G401.6 (cell line): ENCODE data around the gene ITPKB.
"Not testable (repeated sequence)": the region's sequence is repeated elsewhere in the genome, so short reads cannot be mapped to it uniquely, and the experiment has no call there.

Experiments used
- FAIRE-seq: peaks from 2 replicates; lab custom pipeline; 2012; peaks lifted over from hg19 to GRCh38; lab: Jason Lieb, UNC

The ITPKB gene

GRCh38 chr1:226651041-226651731 is 87.9 kb downstream of the ITPKB start:
- FAIRE-seq, result no peak

GRCh38 chr1:226650236-226650841 is 88.7 kb downstream of the ITPKB start:
- no peak for FAIRE-seq

- peak; percentile 44 for FAIRE-seq
Measured at GRCh38 chr1:226649780-226650179, 89.3 kb downstream of the ITPKB start.

GRCh38 chr1:226649244-226649643 is 89.8 kb downstream of the ITPKB start:
- FAIRE-seq, result no peak

GRCh38 chr1:226648421-226648820 is 90.7 kb downstream of the ITPKB start:
- no peak for FAIRE-seq

- no peak for FAIRE-seq
Measured at GRCh38 chr1:226647719-226648118, 91.4 kb downstream of the ITPKB start.

GRCh38 chr1:226646870-226647449 is 92.1 kb downstream of the ITPKB start:
- no peak for FAIRE-seq

- FAIRE-seq, result no peak
Measured at GRCh38 chr1:226646026-226646869, 92.8 kb downstream of the ITPKB start.

GRCh38 chr1:226645279-226645976 is 93.7 kb downstream of the ITPKB start:
- no peak for FAIRE-seq

- FAIRE-seq, result no peak
Measured at GRCh38 chr1:226644541-226645176, 94.4 kb downstream of the ITPKB start.

GRCh38 chr1:226643611-226644540 is 95.2 kb downstream of the ITPKB start:
- FAIRE-seq, result no peak

- FAIRE-seq, result no peak
Measured at GRCh38 chr1:226643177-226643576, 95.9 kb downstream of the ITPKB start.

GRCh38 chr1:226642421-226642820 is 96.7 kb downstream of the ITPKB start:
- FAIRE-seq, result no peak

- FAIRE-seq, result no peak
Measured at GRCh38 chr1:226641671-226642231, 97.3 kb downstream of the ITPKB start.

- FAIRE-seq, result no peak
Measured at GRCh38 chr1:226640321-226641136, 98.6 kb downstream of the ITPKB start.

- no peak for FAIRE-seq
Measured at GRCh38 chr1:226639631-226640061, 99.4 kb downstream of the ITPKB start.

GRCh38 chr1:226639206-226639605 is 99.9 kb downstream of the ITPKB start:
- FAIRE-seq, result not testable (repeated sequence)

GRCh38 chr1:226638608-226639007 is 100.5 kb downstream of the ITPKB start:
- no peak for FAIRE-seq

- no peak for FAIRE-seq
Measured at GRCh38 chr1:226638001-226638601, 101.0 kb downstream of the ITPKB start.
